IPS-11a (cell line): ENCODE measurements around the gene SLC6A19.

Experiments used
- H3K4me3 ChIP-seq: one replicate; pipeline ENCODE4 v1.5.1; 2013; ENCODE audit warnings: low read depth, low read length, control low read depth

SLC6A19 gene

GRCh38 chr5:1165864-1166263, 35.5 kb upstream of the SLC6A19 start:
- no peak overlapping the region for H3K4me3 ChIP-seq

GRCh38 chr5:1166370-1166769, 35.0 kb upstream of the SLC6A19 start:
- no peak overlapping the region for H3K4me3 ChIP-seq

DNA sequence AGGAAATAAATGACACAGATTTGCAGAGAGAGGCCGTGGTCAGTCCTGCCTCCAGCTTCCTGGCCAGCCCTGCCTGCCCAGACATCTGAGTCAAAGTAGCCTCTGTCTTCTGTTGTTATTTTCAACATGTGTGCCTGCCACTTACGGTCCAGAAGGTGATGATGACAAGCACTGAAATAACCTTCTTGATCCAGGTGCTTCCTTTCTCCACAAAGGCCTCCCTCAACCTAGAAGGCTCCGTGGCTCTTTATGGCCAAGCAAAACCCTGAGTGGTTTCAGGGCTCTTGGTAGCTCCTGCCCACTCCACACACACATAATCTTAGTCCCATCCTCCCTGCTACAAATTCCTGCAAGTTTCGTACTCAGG, 34.1 kb upstream of the SLC6A19 start:
- no peak overlapping the region for H3K4me3 ChIP-seq

- H3K4me3 ChIP-seq, result no peak overlapping the region
These were observed 33.4 kb upstream of the SLC6A19 start for GRCh38 chr5:1167728-1168709.

- no peak overlapping the region for H3K4me3 ChIP-seq
These were observed 32.6 kb upstream of the SLC6A19 start for GRCh38 chr5:1168796-1169195.

GRCh38 chr5:1169211-1170115, 31.9 kb upstream of the SLC6A19 start:
- no peak overlapping the region for H3K4me3 ChIP-seq

DNA sequence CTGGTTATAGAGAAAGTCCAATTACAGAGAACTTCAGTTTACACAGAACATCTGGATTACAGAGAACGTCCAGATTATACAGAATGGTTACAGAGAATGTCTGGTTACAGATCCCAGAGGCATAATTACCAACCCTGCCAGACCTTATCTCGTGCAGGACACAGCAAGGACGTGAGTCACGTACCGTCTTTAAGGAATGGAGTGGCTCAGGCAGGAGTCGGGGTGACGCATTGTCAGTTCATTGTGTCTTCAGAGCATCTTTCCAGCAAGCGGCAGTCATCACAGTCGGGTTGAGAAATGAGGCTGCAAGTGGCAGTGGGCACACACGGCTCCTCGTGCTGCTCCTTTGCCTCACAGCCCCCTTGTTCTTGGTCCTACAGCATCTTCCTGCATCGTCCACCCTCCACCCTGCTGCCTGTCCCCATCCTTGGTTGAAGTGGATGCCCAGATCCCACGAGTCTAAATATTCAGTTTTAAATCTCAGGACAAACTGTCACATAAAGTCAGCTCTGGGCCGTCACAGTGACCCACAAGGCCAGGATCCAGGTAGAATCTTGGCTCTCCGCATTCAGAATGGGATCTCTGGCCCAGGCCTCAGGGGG, 30.0 kb upstream of the SLC6A19 start:
- no peak overlapping the region for H3K4me3 ChIP-seq

GRCh38 chr5:1172007-1172581, 29.3 kb upstream of the SLC6A19 start:
- H3K4me3 ChIP-seq, result no peak overlapping the region

GRCh38 chr5:1172670-1173404, 28.6 kb upstream of the SLC6A19 start:
- no peak overlapping the region for H3K4me3 ChIP-seq

DNA sequence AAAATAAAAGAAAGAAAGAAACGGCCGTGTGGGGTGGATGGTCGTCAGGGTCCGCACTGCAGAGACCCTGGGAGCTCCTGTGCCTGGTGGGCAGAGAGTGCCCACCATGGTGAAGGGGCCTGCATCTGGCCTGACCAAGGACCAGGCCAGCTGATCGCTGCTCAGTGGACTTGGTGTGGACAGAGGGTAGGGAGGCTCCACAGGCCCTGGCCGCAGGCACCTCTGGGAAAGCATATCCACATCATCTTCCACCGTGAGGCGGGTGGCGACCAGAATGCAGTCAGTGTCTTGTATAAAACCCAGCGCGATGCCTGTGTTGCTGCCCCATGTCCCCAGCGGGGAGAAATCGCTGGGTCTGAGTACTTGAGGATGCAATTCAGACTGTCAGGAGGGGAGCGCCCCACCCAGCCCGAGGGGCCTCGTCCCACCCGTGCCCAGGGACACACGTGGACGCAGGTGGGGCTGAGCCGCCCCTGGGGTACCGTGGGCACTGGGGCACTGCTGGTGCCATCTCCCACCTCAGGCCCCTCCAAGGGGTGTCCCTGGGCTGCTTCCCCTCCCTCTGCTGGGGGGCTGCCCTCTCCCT, 27.8 kb upstream of the SLC6A19 start:
- H3K4me3 ChIP-seq, result no peak overlapping the region

- no peak overlapping the region for H3K4me3 ChIP-seq
These were observed 27.1 kb upstream of the SLC6A19 start for GRCh38 chr5:1174122-1174936.

DNA sequence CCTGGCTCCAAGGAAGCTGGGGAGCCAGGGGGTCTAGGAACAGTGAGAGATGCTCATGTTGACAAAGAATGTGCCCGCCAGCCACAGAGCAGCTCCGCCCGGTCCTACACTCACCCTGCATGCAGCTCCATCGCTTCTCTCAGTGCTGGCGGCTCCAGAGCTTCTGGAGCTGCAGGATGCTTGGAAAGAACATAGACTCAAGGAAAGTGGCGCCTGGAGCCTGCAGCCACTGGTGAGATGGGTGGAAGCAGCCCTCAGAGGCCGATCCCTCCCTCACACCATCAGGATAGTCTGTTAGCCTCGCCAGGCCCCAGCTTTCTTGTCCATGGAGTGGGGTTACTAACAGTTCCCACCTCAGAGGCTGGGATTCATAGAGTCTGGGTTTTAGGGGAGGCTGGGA, 26.4 kb upstream of the SLC6A19 start:
- H3K4me3 ChIP-seq, result no peak overlapping the region

- no peak overlapping the region for H3K4me3 ChIP-seq
These were observed 25.5 kb upstream of the SLC6A19 start for GRCh38 chr5:1175801-1176472.

GRCh38 chr5:1176473-1177391, 24.7 kb upstream of the SLC6A19 start:
- no peak overlapping the region for H3K4me3 ChIP-seq

- H3K4me3 ChIP-seq, result no peak overlapping the region
These were observed 23.4 kb upstream of the SLC6A19 start for GRCh38 chr5:1177826-1178528.

DNA sequence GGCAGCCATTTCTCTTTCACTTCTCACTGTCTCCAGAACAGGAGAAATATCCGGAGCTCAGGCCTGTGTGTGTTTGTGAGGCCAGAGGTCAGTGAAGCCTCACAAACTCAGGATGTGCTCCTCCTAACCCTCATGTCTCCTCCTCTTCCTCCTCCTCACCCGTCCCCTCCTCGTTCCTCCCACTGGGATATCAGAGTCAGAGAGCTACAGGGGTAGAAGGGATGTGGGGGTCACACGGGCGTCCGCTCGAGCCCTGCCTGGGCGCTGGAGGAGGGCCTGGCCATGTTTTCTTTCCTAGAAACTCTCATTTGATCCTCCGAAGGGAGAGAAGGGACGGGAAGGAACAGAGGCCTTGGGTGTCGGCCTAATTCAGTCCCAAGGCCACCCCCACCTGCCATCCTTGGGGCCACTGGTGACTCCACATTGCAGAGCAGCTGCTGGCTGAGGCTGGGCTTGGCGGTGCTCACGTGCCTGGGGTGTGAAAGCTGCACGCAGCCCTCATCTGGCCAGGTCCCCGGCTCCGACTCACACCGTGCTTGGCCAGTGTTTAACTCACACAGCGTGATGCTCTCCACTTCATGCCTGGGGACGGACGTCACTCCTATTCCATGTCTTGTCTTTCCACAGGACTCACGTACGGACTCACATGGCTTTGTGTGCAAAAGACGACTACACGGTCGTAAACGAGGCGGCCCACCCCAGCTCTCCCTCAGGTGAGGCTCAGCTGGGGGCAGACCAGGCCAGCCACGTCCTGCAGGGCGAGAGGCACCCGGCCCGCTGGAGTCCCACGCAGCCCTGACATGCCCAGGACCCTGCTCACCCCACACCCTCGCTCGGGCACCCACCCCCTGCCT, 22.6 kb upstream of the SLC6A19 start:
- no peak overlapping the region for H3K4me3 ChIP-seq
